H54 (cell line): ENCODE measurements around the gene CNGB1.

Source experiments
- DNase-seq: peaks from one replicate; pipeline ENCODE4 v3.0.0; 2011; ENCODE audit warnings: low spot score, mixed read lengths; ENCODE audit not compliant: insufficient read length
- FAIRE-seq: peaks from 3 replicates; lab custom pipeline; 2011; peaks lifted over from hg19 to GRCh38; lab: Jason Lieb, UNC
- POLR2A ChIP-seq: IDR thresholded peaks from 2 replicates; pipeline ENCODE4 v1.6.1; 2011; ENCODE audit warnings: low read depth, mild to moderate bottlenecking, low read length

Gene CNGB1

GRCh38 chr16:58000706-58001676 is 30.1 kb upstream of the CNGB1 start, which contains the start of gene USB1:
USB1 (plus strand) TSS chr16:58001407; CDS start chr16:58001484, 77 bp downstream.
- DNase-seq: peak; percentile 98
- peak; percentile 84 for TF ChIP-seq POLR2A
- FAIRE-seq: peak; percentile 27

- DNase-seq: peak; percentile 37
- no peak for FAIRE-seq
- peak; percentile 37; the same call in 1 of the 2 replicates for TF ChIP-seq POLR2A
These were observed 29.2 kb upstream of the CNGB1 start, which contains the start of gene ZNF319 for GRCh38 chr16:57999971-58000705. ZNF319 (minus strand) TSS chr16:58000672; CDS start chr16:57998265, 2,407 bp downstream.

- TF ChIP-seq POLR2A: no peak
- peak; percentile 49 for DNase-seq
- FAIRE-seq: no peak
These were observed 28.5 kb upstream of the CNGB1 start for GRCh38 chr16:57999366-57999970.

- no peak for DNase-seq
- FAIRE-seq: no peak
- TF ChIP-seq POLR2A: no peak
These were observed 28.1 kb upstream of the CNGB1 start for GRCh38 chr16:57998992-57999365.

GRCh38 chr16:57998486-57998885 is 27.6 kb upstream of the CNGB1 start:
- TF ChIP-seq POLR2A: no peak
- no peak for FAIRE-seq
- DNase-seq: peak; percentile 64

GRCh38 chr16:57997528-57998265 is 26.8 kb upstream of the CNGB1 start:
- no peak for TF ChIP-seq POLR2A
- DNase-seq (no peak), FAIRE-seq (no peak)

GRCh38 chr16:57997176-57997527 is 26.2 kb upstream of the CNGB1 start:
- DNase-seq (no peak), FAIRE-seq (no peak)
- no peak for TF ChIP-seq POLR2A

- no peak for TF ChIP-seq POLR2A
- DNase-seq (no peak), FAIRE-seq (no peak)
These were observed 25.7 kb upstream of the CNGB1 start for GRCh38 chr16:57996406-57997175.

GRCh38 chr16:57995721-57996405 is 24.9 kb upstream of the CNGB1 start:
- DNase-seq (no peak), FAIRE-seq (no peak)
- no peak for TF ChIP-seq POLR2A

GRCh38 chr16:57994778-57995177 is 23.9 kb upstream of the CNGB1 start:
- no peak for TF ChIP-seq POLR2A
- no peak for FAIRE-seq
- DNase-seq: peak; percentile 63

- no peak for DNase-seq
- TF ChIP-seq POLR2A: no peak
- no peak for FAIRE-seq
These were observed 23.4 kb upstream of the CNGB1 start for GRCh38 chr16:57994361-57994760.

GRCh38 chr16:57993897-57994296 is 23.0 kb upstream of the CNGB1 start:
- no peak for DNase-seq
- FAIRE-seq: no peak
- TF ChIP-seq POLR2A: no peak

- FAIRE-seq (no peak), DNase-seq (no peak)
- no peak for TF ChIP-seq POLR2A
These were observed 22.5 kb upstream of the CNGB1 start for GRCh38 chr16:57993438-57993837.
